HepG2 (cell line): Measurements from ENCODE around the gene SAMMSON.

Experiments used
- AHDC1 ChIP-seq: sonication (generic); formaldehyde crosslinking; IDR thresholded peaks from 2 replicates; pipeline ENCODE4 v1.5.1; 2020; ENCODE audit warnings: mild to moderate bottlenecking, missing genetic modification reagents, borderline replicate concordance
- EED ChIP-seq: sonication (generic); formaldehyde crosslinking; IDR thresholded peaks from 2 replicates; pipeline ENCODE4 v1.5.0; 2020; ENCODE audit warnings: mild to moderate bottlenecking, missing genetic modification reagents
- EP300 ChIP-seq, 3 experiments: sonication (generic) in 1 of 3; formaldehyde crosslinking in 1 of 3; IDR thresholded peaks; 2 replicates each; pipeline versions ENCODE4 v1.5.1 to v1.6.1; 2011 to 2020; ENCODE audit warnings: low read depth in 2 of 3, low read length in 2 of 3, borderline replicate concordance in 1 of 3, improper control_type of control experiment in 1 of 3, mild to moderate bottlenecking in 1 of 3, missing genetic modification reagents in 1 of 3, moderate library complexity in 1 of 3
- IRF1 ChIP-seq: sonication (generic); formaldehyde crosslinking; IDR thresholded peaks from 2 replicates; pipeline ENCODE4 v1.4.0; 2020; ENCODE audit warnings: low read depth, mild to moderate bottlenecking, missing genetic modification reagents
- JUND ChIP-seq: sonication (generic); formaldehyde crosslinking; IDR thresholded peaks from 2 replicates; pipeline ENCODE4 v1.8.0; 2022; ENCODE audit warnings: mild to moderate bottlenecking, missing genetic modification reagents
- MAX ChIP-seq: IDR thresholded peaks from 2 replicates; pipeline ENCODE4 v1.6.1; 2012; ENCODE audit warnings: inconsistent platforms
- NFYB ChIP-seq: sonication (generic); formaldehyde crosslinking; IDR thresholded peaks from 2 replicates; pipeline ENCODE4 v1.4.0; 2020; ENCODE audit warnings: missing genetic modification reagents
- ZNF550 ChIP-seq: sonication (generic); formaldehyde crosslinking; IDR thresholded peaks from 2 replicates; pipeline ENCODE4 v1.4.0; 2020; ENCODE audit warnings: mild to moderate bottlenecking, missing genetic modification reagents, borderline replicate concordance
- ZSCAN12 ChIP-seq: sonication (generic); formaldehyde crosslinking; IDR thresholded peaks from 2 replicates; pipeline ENCODE4 v1.9.0; 2021; ENCODE audit warnings: mild to moderate bottlenecking, missing genetic modification reagents
- ZSCAN30 ChIP-seq: sonication (generic); formaldehyde crosslinking; IDR thresholded peaks from 2 replicates; pipeline ENCODE4 v1.5.0; 2020; ENCODE audit warnings: mild to moderate bottlenecking, missing genetic modification reagents

- TF ChIP-seq EP300 (IDR thresholded peaks at IDR 0.05; ENCODE audit: low read depth in 2 of 2, low read length in 2 of 2) (no peak), EP300 (CRISPR knock-in tag; IDR thresholded peaks at IDR 0.05; ENCODE audit: borderline replicate concordance) (no peak), IRF1 (CRISPR knock-in tag) (no peak), EED (CRISPR knock-in tag) (no peak), NFYB (CRISPR knock-in tag) (no peak), ZNF550 (no peak), MAX (no peak), AHDC1 (CRISPR knock-in tag) (no peak), JUND (CRISPR knock-in tag) (no peak), ZSCAN12 (CRISPR knock-in tag) (no peak), ZSCAN30 (no peak)
Observed at GRCh38 chr3:69987833-69988232, 11.7 kb upstream of the SAMMSON start.
